Stomach (tissue), 9 donors: ENCODE results near the gene DPP7. TPM values are rescaled to one million over a fixed set of nuclear protein-coding genes. Genes with fewer than 3 reads are reported as not detected.

Experiments used
- DNase-seq, 2 donors: peaks; one replicate each; pipeline versions ENCODE4 v3.0.0 to v3.0.0-alpha.2; 2013 to 2019
- H3K27ac ChIP-seq, 5 donors: fragments of 200-600 bp in 4 of 5; sonication (generic) in 4 of 5; one replicate each; pipeline ENCODE4 v1.5.1; 2013 to 2019; ENCODE audit warnings: mild to moderate bottlenecking in 1 of 5, moderate library complexity in 1 of 5
- H3K27me3 ChIP-seq, 3 donors: fragments of 200-600 bp; sonication (generic); one replicate each; pipeline ENCODE4 v1.5.1; 2017 to 2019; ENCODE audit warnings: mixed run types in 1 of 3
- H3K36me3 ChIP-seq, 4 donors: fragments of 200-600 bp; sonication (generic); 1 replicate in 3 of 4; 2 replicates in 1 of 4; pipeline ENCODE4 v1.5.1; 2016 to 2019
- H3K4me1 ChIP-seq, 4 donors: fragments of 200-600 bp; sonication (generic); one replicate each; pipeline ENCODE4 v1.5.1; 2016 to 2019
- H3K4me3 ChIP-seq, 4 donors: fragments of 200-600 bp; sonication (generic) in 3 of 4; one replicate each; pipeline ENCODE4 v1.5.1; 2016 to 2019; ENCODE audit warnings: mild to moderate bottlenecking in 1 of 4
- H3K9me3 ChIP-seq, 4 donors: fragments of 200-600 bp; sonication (generic); one replicate each; pipeline ENCODE4 v1.5.1; 2016 to 2019
- EP300 ChIP-seq: sonication (generic); formaldehyde crosslinking; IDR thresholded peaks from one replicate; pipeline ENCODE4 v1.6.1; 2017; ENCODE audit warnings: antibody characterized with exemption
- POLR2A ChIP-seq, 4 donors: fragments of 450-650 bp; IDR thresholded peaks; one replicate each; pipeline ENCODE4 v1.6.1; 2016; ENCODE audit warnings: antibody characterized with exemption in 4 of 4, control low read depth in 2 of 4, mild to moderate bottlenecking in 1 of 4, moderate library complexity in 1 of 4
- POLR2AphosphoS5 ChIP-seq, 3 donors: sonication (generic); formaldehyde crosslinking; IDR thresholded peaks; one replicate each; pipeline ENCODE4 v1.6.1; 2016; ENCODE audit warnings: antibody characterized with exemption in 3 of 3
- WGBS, 5 donors: extraction: QIAGEN DNeasy Blood & Tissue Kit in 3 of 5; methylation state at CpG; one replicate each; pipeline versions ENCODE4 v1.1.5 to v1.1.7; 2013 to 2018; 5-methylcytosine and 5-hydroxymethylcytosine counted together
- intact Hi-C: fragments of 100-400 bp; cut with DNase I; formaldehyde crosslinking; loops from one replicate; pipeline ENCODE4 v1.15.1; 2023; ENCODE audit warnings: low total_unique reads
- polyA plus RNA-seq, 3 donors: library from polyadenylated mRNA; stranded (reverse); fragments of 200-250 nt; gene quantifications; one replicate each; pipeline ENCODE4 v1.2.3, GENCODE V29; 2013
- total RNA-seq, 5 donors: library from RNA; depleted of rRNA; stranded (reverse); fragments of >200 nt; gene quantifications; one replicate each; pipeline versions ENCODE4 v1.1.0 to v1.2.3, GENCODE V29; 2014 to 2016
- TF ChIP-seq, protein P1 (sequence below), 7 experiments: fragments of 450-650 bp in 4 of 7; fragments of 200-600 bp in 3 of 7; sonication (generic) in 3 of 7; IDR thresholded peaks; one replicate each; pipeline ENCODE4 v1.5.1; 2016 to 2019; ENCODE audit warnings: antibody characterized with exemption in 7 of 7, control low read depth in 2 of 7, mild to moderate bottlenecking in 1 of 7
- donor health status: healthy with polysubstance abuse.
- donor health status: Bipolar disorder and iron deficiency.
- donor health status: healthy.

Gene DPP7
- total and polyA plus RNA-seq, 8 donors, result 25.9 to 346 (median 199) TPM

DNA sequence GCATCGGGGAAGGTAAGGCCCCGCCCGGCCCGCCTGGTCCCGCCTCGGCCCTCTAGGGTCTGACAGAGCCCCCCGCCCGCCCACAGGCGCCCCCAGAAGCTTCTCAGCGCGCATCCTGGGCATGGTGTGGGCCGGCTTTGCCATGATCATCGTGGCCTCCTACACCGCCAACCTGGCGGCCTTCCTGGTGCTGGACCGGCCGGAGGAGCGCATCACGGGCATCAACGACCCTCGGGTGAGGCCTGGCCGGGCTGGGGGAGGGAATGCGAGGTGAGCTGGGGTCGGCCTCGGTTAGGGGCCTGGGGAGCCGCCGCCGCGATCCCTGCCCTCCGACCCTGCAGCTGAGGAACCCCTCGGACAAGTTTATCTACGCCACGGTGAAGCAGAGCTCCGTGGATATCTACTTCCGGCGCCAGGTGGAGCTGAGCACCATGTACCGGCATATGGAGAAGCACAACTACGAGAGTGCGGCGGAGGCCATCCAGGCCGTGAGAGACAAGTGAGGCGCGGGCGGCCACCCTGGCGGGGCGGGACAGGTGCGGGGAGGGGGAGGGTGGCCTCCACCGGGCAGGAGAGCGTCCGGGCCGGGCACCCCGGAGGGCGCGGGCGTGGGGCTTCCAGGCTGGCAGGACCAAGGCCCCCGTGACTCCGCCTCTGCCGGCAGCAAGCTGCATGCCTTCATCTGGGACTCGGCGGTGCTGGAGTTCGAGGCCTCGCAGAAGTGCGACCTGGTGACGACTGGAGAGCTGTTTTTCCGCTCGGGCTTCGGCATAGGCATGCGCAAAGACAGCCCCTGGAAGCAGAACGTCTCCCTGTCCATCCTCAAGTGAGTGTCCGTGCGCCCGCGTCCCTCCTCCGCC lies 48.2 kb upstream of the DPP7 start:
- WGBS, 5 donors, result 6 to 11% (median 7%) methylated on average over 32 to 74 of the region's 74 CpGs

DNA sequence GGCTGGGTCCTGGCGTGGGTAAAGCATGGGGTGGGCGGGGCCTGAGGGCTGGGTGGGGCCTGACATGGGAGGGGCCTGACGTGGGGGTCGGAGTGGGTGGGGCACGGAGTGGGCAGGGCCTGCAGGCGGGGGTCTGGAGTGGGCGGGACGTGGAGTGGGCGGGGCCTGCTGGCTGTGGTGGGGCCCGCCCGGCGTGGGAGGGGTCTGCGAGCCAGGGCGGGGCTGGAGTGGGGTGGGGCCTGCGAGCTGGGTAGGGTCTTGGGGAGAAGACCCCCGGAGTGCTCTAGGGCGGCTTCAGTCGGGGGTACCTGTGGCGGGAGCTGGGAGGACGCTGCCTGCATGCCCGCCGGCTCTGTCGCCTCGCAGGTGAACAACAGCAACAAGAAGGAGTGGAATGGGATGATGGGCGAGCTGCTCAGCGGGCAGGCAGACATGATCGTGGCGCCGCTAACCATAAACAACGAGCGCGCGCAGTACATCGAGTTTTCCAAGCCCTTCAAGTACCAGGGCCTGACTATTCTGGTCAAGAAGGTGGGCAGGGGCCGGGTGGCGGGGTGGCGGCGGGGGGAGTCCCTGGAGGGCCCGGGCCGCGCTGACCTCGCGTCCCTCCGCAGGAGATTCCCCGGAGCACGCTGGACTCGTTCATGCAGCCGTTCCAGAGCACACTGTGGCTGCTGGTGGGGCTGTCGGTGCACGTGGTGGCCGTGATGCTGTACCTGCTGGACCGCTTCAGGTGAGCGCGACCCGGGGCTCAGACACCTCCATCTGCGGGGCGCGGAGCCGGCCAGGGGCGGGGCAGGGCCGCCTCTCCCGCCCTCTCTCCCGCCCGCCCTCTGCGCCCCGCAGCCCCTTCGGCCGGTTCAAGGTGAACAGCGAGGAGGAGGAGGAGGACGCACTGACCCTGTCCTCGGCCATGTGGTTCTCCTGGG lies 47.3 kb upstream of the DPP7 start:
- intact Hi-C loops, result no loop called here
- H3K4me3 ChIP-seq, result peak overlapping the region in 1 of 4 donors; percentile 47

More for the DNA sequence above, 48.2 kb upstream of the DPP7 start:
- no peaks in the 10 kb centered on the region for H3K9me3 ChIP-seq
- peak; percentile 71 to 73 for DNase-seq
- TF ChIP-seq, protein P1, sequence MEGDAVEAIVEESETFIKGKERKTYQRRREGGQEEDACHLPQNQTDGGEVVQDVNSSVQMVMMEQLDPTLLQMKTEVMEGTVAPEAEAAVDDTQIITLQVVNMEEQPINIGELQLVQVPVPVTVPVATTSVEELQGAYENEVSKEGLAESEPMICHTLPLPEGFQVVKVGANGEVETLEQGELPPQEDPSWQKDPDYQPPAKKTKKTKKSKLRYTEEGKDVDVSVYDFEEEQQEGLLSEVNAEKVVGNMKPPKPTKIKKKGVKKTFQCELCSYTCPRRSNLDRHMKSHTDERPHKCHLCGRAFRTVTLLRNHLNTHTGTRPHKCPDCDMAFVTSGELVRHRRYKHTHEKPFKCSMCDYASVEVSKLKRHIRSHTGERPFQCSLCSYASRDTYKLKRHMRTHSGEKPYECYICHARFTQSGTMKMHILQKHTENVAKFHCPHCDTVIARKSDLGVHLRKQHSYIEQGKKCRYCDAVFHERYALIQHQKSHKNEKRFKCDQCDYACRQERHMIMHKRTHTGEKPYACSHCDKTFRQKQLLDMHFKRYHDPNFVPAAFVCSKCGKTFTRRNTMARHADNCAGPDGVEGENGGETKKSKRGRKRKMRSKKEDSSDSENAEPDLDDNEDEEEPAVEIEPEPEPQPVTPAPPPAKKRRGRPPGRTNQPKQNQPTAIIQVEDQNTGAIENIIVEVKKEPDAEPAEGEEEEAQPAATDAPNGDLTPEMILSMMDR (IDR thresholded peaks at IDR 0.05), result peak in 3 of 7 experiments; percentile 6 to 40 (median 9)
- TF ChIP-seq EP300, result no peak
- no peaks in the 10 kb centered on the region for H3K36me3 ChIP-seq
- intact Hi-C loops, result no loop called here
- no peak overlapping the region for H3K27ac ChIP-seq
- peak overlapping the region; percentile 28 to 47 (median 28) for H3K4me3 ChIP-seq
- H3K4me1 ChIP-seq, result peaks cover 26 to 44% (median 38%) of the 10 kb centered on the region in 4 donors
- peaks cover 43 to 100% (median 100%) of the 10 kb centered on the region in 3 donors for H3K27me3 ChIP-seq

DNA sequence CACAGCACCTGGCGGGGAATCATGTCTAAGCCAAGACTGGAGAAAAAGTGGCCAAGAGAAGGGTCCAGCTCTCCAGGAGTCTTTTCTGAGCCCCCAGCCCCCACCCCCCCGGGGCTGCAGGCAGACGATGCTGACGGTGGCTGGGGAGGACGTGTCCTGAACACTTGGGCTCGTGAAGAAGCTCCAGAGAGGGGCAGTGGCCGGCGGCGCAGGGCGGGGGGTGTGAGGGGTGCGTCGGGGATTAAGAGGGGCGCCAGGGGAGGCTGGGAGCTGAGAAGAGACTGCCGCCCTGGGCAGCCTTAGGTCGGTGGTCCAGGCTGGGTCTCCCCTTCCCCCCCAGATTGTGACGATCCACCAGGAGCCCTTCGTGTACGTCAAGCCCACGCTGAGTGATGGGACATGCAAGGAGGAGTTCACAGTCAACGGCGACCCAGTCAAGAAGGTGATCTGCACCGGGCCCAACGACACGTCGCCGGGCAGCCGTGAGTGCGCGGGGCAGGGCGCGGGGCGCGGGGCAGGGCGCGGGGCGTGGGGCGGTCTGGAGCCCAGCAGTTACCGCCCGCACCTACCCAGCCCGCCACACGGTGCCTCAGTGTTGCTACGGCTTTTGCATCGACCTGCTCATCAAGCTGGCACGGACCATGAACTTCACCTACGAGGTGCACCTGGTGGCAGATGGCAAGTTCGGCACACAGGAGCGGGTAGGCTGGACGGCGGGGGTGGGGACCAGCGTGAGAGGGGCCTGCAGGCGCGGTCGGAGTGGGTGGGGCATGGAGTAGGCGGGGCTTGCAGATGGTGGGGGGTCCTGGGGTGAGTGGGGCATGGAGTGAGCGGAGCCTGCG lies 46.4 kb upstream of the DPP7 start:
- WGBS, 5 donors, result 27 to 49% (median 31%) methylated on average over 17 to 56 of the region's 56 CpGs
- Histone ChIP-seq H3K9me3 (no peaks in the 10 kb centered on the region), H3K4me3 (no peak overlapping the region), H3K27ac (no peak overlapping the region), H3K4me1 (peaks cover 24 to 46% (median 37%) of the 10 kb centered on the region in 4 donors), H3K27me3 (peaks cover 39 to 100% (median 100%) of the 10 kb centered on the region in 3 donors), H3K36me3 (no peaks in the 10 kb centered on the region)
- TF ChIP-seq EP300, result no peak
- TF ChIP-seq, protein P1 (IDR thresholded peaks at IDR 0.05), result no peak
- no peak for TF ChIP-seq POLR2A (IDR thresholded peaks at IDR 0.05)
- TF ChIP-seq POLR2AphosphoS5 (IDR thresholded peaks at IDR 0.05), result no peak
- no peak for DNase-seq
- intact Hi-C loops, result no loop called here

More for the DNA sequence above, 47.3 kb upstream of the DPP7 start:
- TF ChIP-seq POLR2A (IDR thresholded peaks at IDR 0.05), result no peak
- TF ChIP-seq, protein P1 (IDR thresholded peaks at IDR 0.05), result no peak
- TF ChIP-seq EP300, result no peak
- no peak for TF ChIP-seq POLR2AphosphoS5 (IDR thresholded peaks at IDR 0.05)
- Histone ChIP-seq H3K9me3 (no peaks in the 10 kb centered on the region), H3K4me1 (peaks cover 19 to 41% (median 32%) of the 10 kb centered on the region in 4 donors), H3K27me3 (peaks cover 34 to 100% (median 100%) of the 10 kb centered on the region in 3 donors), H3K27ac (no peak overlapping the region), H3K36me3 (no peaks in the 10 kb centered on the region)
- WGBS, 5 donors, result 5 to 7% (median 5%) methylated on average over 45 to 68 of the region's 71 CpGs
- no peak for DNase-seq
